NCI-H2196 (cell line): ENCODE measurements around the gene GTF2I.
A peak's percentile ranks its signal among the peaks of the same experiment; 100 is the strongest.
"Not testable (repeated sequence)": the region's sequence is repeated elsewhere in the genome, so short reads cannot be mapped to it uniquely, and the experiment has no call there.

Experiments used
- DNase-seq: peaks from one replicate; lab custom pipeline; 2025; ENCODE audit not compliant: unreplicated experiment; lab: John Stamatoyannopoulos, UW

The GTF2I gene

GRCh38 chr7:74656441-74656836 is 1.1 kb upstream of the GTF2I start:
- peak; percentile 47 for DNase-seq

- DNase-seq = peak; percentile 98
Observed at GRCh38 chr7:74656837-74657691, 454 bp upstream of the GTF2I start.

- DNase-seq = peak; percentile 96
Observed at GRCh38 chr7:74658178-74659004, 873 bp downstream of the GTF2I start.

GRCh38 chr7:74660202-74660601 is 2.7 kb downstream of the GTF2I start:
- DNase-seq = not testable (repeated sequence)

- DNase-seq = not testable (repeated sequence)
Observed at GRCh38 chr7:74661836-74662794, 4.6 kb downstream of the GTF2I start.

GRCh38 chr7:74665296-74665938 is 7.9 kb downstream of the GTF2I start:
- no peak for DNase-seq

GRCh38 chr7:74667013-74667412 is 9.5 kb downstream of the GTF2I start:
- not testable (repeated sequence) for DNase-seq

- DNase-seq = not testable (repeated sequence)
Observed at GRCh38 chr7:74667520-74667919, 10.0 kb downstream of the GTF2I start.

- no peak for DNase-seq
Observed at GRCh38 chr7:74671602-74672001, 14.1 kb downstream of the GTF2I start.

GRCh38 chr7:74672343-74672915 is 14.9 kb downstream of the GTF2I start:
- DNase-seq = no peak

GRCh38 chr7:74674166-74674565 is 16.6 kb downstream of the GTF2I start:
- DNase-seq = no peak

- DNase-seq = no peak
Observed at GRCh38 chr7:74682829-74683228, 25.3 kb downstream of the GTF2I start.

GRCh38 chr7:74683799-74684198 is 26.3 kb downstream of the GTF2I start:
- DNase-seq = no peak

GRCh38 chr7:74684473-74684872 is 27.0 kb downstream of the GTF2I start:
- DNase-seq = no peak

GRCh38 chr7:74684921-74685320 is 27.4 kb downstream of the GTF2I start:
- DNase-seq = no peak

- no peak for DNase-seq
Observed at GRCh38 chr7:74690474-74690873, 33.0 kb downstream of the GTF2I start.

- not testable (repeated sequence) for DNase-seq
Observed at GRCh38 chr7:74704419-74704818, 46.9 kb downstream of the GTF2I start.

- no peak for DNase-seq
Observed at GRCh38 chr7:74707238-74707637, 49.7 kb downstream of the GTF2I start.

GRCh38 chr7:74708569-74709275 is 51.2 kb downstream of the GTF2I start:
- no peak for DNase-seq
